GM21515 (cell line): ENCODE data around the gene LRFN4.

Source experiments
- ATAC-seq: cut with Tn5 transposase; IDR thresholded peaks from one replicate; pipeline ENCODE4 v1.9.1; 2021; ENCODE audit not compliant: unreplicated experiment

The LRFN4 gene

GRCh38 chr11:66857927-66858185 is 992 bp downstream of the LRFN4 start:
- ATAC-seq, result no peak

DNA sequence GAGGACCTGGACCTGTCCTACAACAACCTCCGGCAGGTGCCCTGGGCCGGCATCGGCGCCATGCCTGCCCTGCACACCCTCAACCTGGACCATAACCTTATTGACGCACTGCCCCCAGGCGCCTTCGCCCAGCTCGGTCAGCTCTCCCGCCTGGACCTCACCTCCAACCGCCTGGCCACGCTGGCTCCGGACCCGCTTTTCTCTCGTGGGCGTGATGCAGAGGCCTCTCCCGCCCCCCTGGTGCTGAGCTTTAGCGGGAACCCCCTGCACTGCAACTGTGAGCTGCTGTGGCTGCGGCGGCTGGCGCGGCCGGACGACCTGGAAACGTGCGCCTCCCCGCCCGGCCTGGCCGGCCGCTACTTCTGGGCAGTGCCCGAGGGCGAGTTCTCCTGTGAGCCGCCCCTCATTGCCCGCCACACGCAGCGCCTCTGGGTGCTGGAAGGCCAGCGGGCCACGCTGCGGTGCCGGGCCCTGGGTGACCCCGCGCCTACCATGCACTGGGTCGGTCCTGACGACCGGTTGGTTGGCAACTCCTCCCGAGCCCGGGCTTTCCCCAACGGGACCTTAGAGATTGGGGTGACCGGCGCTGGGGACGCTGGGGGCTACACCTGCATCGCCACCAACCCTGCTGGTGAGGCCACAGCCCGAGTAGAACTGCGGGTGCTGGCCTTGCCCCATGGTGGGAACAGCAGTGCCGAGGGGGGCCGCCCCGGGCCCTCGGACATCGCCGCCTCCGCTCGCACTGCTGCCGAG is 1.5 kb downstream of the LRFN4 start:
- no peak for ATAC-seq

DNA sequence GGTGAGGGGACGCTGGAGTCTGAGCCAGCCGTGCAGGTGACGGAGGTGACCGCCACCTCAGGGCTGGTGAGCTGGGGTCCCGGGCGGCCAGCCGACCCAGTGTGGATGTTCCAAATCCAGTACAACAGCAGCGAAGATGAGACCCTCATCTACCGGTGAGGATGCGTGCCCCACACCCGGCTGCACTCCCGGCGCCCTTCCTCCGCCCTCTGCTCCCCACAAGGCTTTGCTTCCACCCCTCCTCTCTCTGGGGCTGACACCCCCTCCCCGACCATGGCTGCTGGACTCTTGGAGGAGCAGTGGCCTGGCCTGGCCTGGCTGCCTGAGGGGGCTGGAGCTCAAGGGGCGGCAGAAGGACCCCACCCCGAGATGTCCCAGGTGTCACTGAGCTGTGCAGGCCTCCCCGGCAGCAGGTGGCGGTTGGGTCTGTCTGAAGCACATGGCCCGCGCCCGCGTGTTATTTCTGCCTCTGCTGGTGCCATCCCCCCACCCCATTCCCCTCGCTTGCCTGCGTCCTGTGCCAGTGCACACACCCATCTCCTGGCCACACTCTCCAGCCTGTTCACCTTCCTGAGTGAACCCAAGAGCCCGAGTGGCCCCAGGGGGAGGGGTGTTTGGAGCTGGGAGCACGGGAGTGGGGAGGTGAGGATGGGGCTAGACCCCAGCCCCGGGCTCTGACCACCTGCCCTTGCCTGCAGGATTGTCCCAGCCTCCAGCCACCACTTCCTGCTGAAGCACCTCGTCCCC is 2.2 kb downstream of the LRFN4 start:
- no peak for ATAC-seq

GRCh38 chr11:66859686-66860448 is 3.0 kb downstream of the LRFN4 start:
- no peak for ATAC-seq

- ATAC-seq, result no peak
These were observed 3.6 kb downstream of the LRFN4 start for GRCh38 chr11:66860449-66860831.

- ATAC-seq, result no peak
These were observed 4.3 kb downstream of the LRFN4 start for GRCh38 chr11:66861038-66861773.

DNA sequence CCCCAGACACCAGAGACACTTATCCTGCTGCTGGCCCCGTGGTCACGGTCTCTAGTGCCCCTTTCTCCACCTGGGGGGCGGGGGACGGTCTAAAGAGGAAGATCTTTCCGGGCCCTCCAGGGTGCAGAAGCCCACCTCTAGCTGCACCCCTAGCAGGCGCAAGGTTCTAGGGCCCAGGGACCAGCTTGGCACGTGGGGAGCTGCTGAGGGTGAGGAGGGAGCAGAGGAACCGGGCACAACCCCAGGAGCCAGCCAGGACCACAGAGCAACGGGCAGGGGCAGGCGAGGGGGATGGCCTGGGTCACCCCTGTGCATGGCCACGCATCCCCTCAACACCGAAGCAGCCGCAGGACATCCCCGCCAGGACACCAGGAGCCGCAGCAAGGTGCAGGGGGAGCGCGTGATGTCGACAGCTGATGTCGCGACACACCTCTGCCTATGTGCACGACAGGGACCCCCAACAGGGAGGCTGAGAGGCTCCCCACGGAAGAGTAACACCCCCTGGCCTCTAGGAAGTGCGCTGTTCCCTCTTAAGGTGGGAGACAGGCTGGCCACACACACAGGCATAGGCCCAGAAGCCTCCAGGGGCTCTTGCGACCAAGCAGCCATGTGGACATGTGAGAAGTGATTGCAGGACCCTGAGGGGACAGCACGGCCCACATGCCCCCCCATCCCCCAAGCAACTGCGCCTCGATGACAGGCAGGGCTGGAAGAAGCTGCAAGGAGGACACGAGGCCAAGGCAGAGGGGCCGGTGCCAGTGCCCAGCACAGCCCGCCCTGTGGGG is 5.1 kb downstream of the LRFN4 start:
- no peak for ATAC-seq

- no peak for ATAC-seq
These were observed 5.7 kb downstream of the LRFN4 start for GRCh38 chr11:66862559-66863037.

- no peak for ATAC-seq
These were observed 6.7 kb downstream of the LRFN4 start for GRCh38 chr11:66863428-66864125.

DNA sequence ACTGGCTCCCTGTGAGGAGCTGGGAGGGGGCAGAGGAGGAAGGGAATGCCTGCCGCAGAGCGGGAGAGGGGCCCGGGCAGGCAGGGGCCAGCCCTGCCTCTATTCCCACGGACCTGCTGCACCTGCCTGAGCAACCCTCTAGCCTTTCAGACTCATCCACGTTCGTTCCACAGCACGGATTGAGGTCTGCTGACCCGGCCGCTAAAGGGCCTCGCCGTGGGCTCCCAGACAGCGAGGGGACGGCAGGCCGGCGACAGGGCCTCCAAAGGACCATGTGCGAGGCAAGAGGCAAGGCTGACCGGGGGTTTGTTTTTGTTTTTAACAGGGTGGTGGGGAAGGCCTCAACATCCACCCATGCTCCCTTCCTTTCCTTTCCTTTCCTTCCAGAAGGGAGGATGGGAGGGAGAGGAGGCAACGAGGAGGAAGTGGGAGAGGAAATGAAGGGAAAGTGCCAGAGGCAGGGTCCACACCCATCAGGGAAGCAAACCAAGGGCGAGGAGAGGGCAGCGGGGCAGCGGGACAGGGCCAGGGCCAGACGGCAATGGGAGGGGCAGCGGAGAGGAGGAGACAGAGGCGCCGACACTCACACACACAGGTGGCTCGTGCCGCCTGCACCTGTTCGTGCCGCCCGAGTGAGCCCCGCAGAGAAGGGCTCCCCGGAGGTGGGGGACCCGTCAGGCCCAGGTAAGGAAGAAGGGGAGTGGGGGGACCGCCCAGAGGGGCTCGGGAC is 7.5 kb downstream of the LRFN4 start:
- no peak for ATAC-seq

GRCh38 chr11:66864924-66865697 is 8.2 kb downstream of the LRFN4 start:
- no peak for ATAC-seq

DNA sequence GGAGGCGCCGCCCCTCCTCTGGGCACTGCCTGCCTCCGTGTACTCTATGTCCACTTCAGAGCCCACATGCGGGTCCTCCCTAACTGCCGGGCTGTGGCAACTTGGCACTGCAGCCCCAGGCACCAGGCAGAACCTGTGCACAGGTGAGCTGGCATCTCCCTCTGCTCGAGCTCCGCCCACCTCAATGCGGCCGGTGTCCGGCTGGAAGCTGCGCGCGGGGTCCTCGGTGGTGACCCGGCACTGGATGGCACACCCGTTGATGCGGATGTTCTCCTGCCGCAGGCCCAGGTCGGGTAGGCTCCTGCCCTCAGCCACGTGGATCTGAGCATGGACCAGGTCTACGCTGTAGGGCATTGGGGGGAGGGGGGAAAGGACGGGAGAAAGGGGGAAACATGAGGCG is 9.1 kb downstream of the LRFN4 start:
- ATAC-seq, result no peak

- no peak for ATAC-seq
These were observed 9.7 kb downstream of the LRFN4 start for GRCh38 chr11:66866511-66866986.

- no peak for ATAC-seq
These were observed 10.7 kb downstream of the LRFN4 start for GRCh38 chr11:66867425-66868040.

GRCh38 chr11:66868082-66868725 is 11.3 kb downstream of the LRFN4 start:
- no peak for ATAC-seq

- peak; percentile 75 for ATAC-seq
These were observed 12.1 kb downstream of the LRFN4 start for GRCh38 chr11:66868726-66869566.

GRCh38 chr11:66869567-66869870 is 12.7 kb downstream of the LRFN4 start:
- ATAC-seq, result no peak
